Heart right ventricle (tissue), 16 donors: Measurements from ENCODE around the gene EMP2. TPM values are rescaled to one million over a fixed set of nuclear protein-coding genes. Genes with fewer than 3 reads are reported as not detected.

Source experiments
- ATAC-seq, 8 donors: fragments of 200-7000 bp; cut with Tn5 transposase; one replicate each; pipeline ENCODE4 v1.9.1; 2020; ENCODE audit warnings: mild to moderate bottlenecking in 8 of 8, moderate library complexity in 8 of 8, moderate number of reproducible peaks in 1 of 8
- DNase-seq, 2 donors: peaks; one replicate each; pipeline ENCODE4 v3.0.0-alpha.2; 2020
- H3K27ac ChIP-seq, 10 donors: fragments of 200-600 bp; sonication (generic) in 2 of 10; one replicate each; pipeline versions ENCODE4 v1.5.0 to v1.8.0; 2020 to 2022; ENCODE audit warnings: mild to moderate bottlenecking in 3 of 10
- H3K27me3 ChIP-seq, 7 donors: fragments of 200-600 bp; one replicate each; pipeline ENCODE4 v1.8.0; 2021 to 2022; ENCODE audit warnings: mild to moderate bottlenecking in 2 of 7
- H3K36me3 ChIP-seq, 9 donors: fragments of 200-600 bp; sonication (generic) in 1 of 9; one replicate each; pipeline versions ENCODE4 v1.5.0 to v1.8.0; 2020 to 2022; ENCODE audit warnings: mild to moderate bottlenecking in 2 of 9
- H3K4me1 ChIP-seq, 9 donors: fragments of 200-600 bp; sonication (generic) in 1 of 9; one replicate each; pipeline versions ENCODE4 v1.5.0 to v1.8.0; 2020 to 2022; ENCODE audit warnings: mild to moderate bottlenecking in 4 of 9
- H3K4me3 ChIP-seq, 10 donors: fragments of 200-600 bp; sonication (generic) in 2 of 10; one replicate each; pipeline versions ENCODE4 v1.5.0 to v1.8.0; 2020 to 2022; ENCODE audit warnings: mild to moderate bottlenecking in 7 of 10, moderate library complexity in 2 of 10
- H3K9me3 ChIP-seq, 11 donors: fragments of 200-600 bp in 10 of 11; sonication (generic) in 2 of 11; one replicate each; pipeline versions ENCODE4 v1.5.0 to v1.8.0; 2013 to 2022; ENCODE audit warnings: mild to moderate bottlenecking in 2 of 11, control low read depth in 1 of 11, moderate library complexity in 1 of 11
- CTCF ChIP-seq, 9 donors: fragments of 200-600 bp; sonication (generic) in 2 of 9; IDR thresholded peaks; one replicate each; pipeline versions ENCODE4 v1.5.0 to v1.8.0; 2021 to 2022; ENCODE audit warnings: antibody characterized with exemption in 9 of 9, mild to moderate bottlenecking in 5 of 9, moderate library complexity in 1 of 9
- WGBS, 2 donors: extraction: QIAGEN DNeasy Blood & Tissue Kit; methylation state at CpG; one replicate each; pipeline ENCODE4 v1.1.7; 2013; ENCODE audit warnings: inconsistent platforms in 1 of 2; 5-methylcytosine and 5-hydroxymethylcytosine counted together
- intact Hi-C, 10 donors: fragments of 100-400 bp; cut with DNase I; formaldehyde crosslinking; loops; one replicate each; pipeline versions ENCODE4 v1.11.1 to v1.14.2; 2022
- long read RNA-seq, 3 donors: library from polyadenylated mRNA; unstranded; transcript quantifications; one replicate each; pipeline ENCODE4 v2.0.0, GENCODE V29; 2020 to 2021
- polyA plus RNA-seq, 2 donors: library from polyadenylated mRNA; stranded (reverse); fragments of 200-250 nt; gene quantifications; one replicate each; pipeline ENCODE4 v1.2.3, GENCODE V29; 2013
- total RNA-seq, 10 donors: library from RNA; stranded (reverse); fragmentation: NEBNext Ultra II Directional in 3 of 10; extraction: Animal tissue kit (Norgen Biotek cat#: 25700) in 3 of 10; gene quantifications; one replicate each; pipeline versions ENCODE4 v1.2.1 to v1.2.4, GENCODE V29; 2021 to 2023
- donor health status: Arrhythmogenic right ventricular cardiomyopathy.
- donor health status: ischemic (EF 13 %, LVEDD 7.1; RV severe dilation, severe dysfunction).
- donor health status: healthy with polysubstance abuse.
- donor health status: DM: no; HTN: yes; CAD: no.
- donor health status: DM: no; HTN: no; CAD: no.
- donor health status: ischemic (EF 25% LVEDD 6.9; RV normal size, moderate dysfunction).
- donor health status: ischemic (EF 25% LVEDD 5.7; RV mildly dilated, moderate dysfunction).
- donor health status: healthy.
- donor health status: DM: yes; HTN: yes; CAD: no.
- donor health status: Ischemic cardiomyopathy.
- donor health status: ischemic (EF 35%, LVEDD 5.7; RV mildly dilated, moderate dysfunction).
- donor health status: nonischemic (EF 11% LVEDD 7.7; RV severe dilation, severe dysfunction).
- donor health status: DM: yes; HTN: yes; CAD: no.
- donor health status: PGD.
- donor health status: ischemic (EF 29% LVEDD 5.4; RV normal size, mild dysfunction).
- donor health status: nonischemic (EF 23%, LVEDD 6.1; RV moderate dilation, normal function).

The EMP2 gene
- total RNA-seq (100 to 1,000 TPM in 1 of 10 donors, 10 to 100 TPM in 9; 44.6 to 108 (median 62.0) TPM), polyA plus RNA-seq (10 to 100 TPM; 36.1 to 40.9 TPM)
- long read RNA-seq, donor 1, full-length matches to known transcripts: 50 of 72 reads
- long read RNA-seq, donor 1, partial matches to known transcripts: 7 of 72 reads
- long read RNA-seq, donor 1, other reads (novel, unspliced or antisense): 15 of 72 reads
- long read RNA-seq, donor 2, full-length matches to known transcripts: 33 of 52 reads
- long read RNA-seq, donor 2, partial matches to known transcripts: 4 of 52 reads
- long read RNA-seq, donor 2, other reads (novel, unspliced or antisense): 15 of 52 reads
- long read RNA-seq, donor 3, full-length matches to known transcripts: 16 of 31 reads
- long read RNA-seq, donor 3, partial matches to known transcripts: 3 of 31 reads
- long read RNA-seq, donor 3, other reads (novel, unspliced or antisense): 12 of 31 reads

GRCh38 chr16:10579965-10580882 is at the start of gene EMP2:
TSS of gene EMP2 (minus strand) at chr16:10580598. CDS start at chr16:10547617, 32,981 bp downstream.
- H3K9me3 ChIP-seq: no peaks in the 10 kb centered on the region
- H3K27me3 ChIP-seq: peaks cover 0 to 32% (median 0%) of the 10 kb centered on the region in 7 donors
- peak; percentile 86 to 89 for DNase-seq
- peak within 1 kb of the TSS; percentile 80 to 98 (median 88) for H3K4me3 ChIP-seq
- H3K36me3 ChIP-seq: peaks cover 0 to 4% (median 0%) of the 10 kb centered on the region in 9 donors
- H3K4me1 ChIP-seq: peaks cover 25 to 54% (median 44%) of the 10 kb centered on the region in 9 donors
- peak; percentile 87 to 92 (median 88) for ATAC-seq
- peak within 1 kb of the TSS; percentile 92 to 99 (median 97) for H3K27ac ChIP-seq
- 0% methylated on average over 88 to 89 of the region's 91 CpGs for WGBS, 2 donors
- peak; percentile 28 to 81 (median 64) for TF ChIP-seq CTCF (IDR thresholded peaks at IDR 0.05)
- intact Hi-C loops: loop anchor here in 6 of 10 donors (1.0 to 10.0 kb wide), 8 partner anchors 37 to 342 kb away; no protein-coding TSS in a partner anchor

DNA sequence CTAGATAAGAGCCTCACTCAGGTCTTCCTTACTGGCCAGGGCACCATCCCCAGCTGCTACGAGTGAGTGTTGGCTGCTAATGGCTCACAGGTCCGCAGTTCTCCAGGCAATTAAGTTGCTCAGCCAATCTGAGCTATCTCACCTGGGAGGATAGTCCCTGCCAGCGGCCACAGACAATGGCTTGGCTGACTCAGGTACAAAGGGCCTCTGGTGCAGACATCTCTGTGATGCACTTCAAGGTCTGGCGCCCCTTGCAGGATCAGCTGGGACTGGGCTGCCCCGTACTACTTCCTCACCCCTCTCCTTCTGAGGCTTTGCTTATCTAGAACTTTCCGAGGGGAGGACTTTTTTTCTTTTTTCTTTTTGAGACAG is 49.2 kb upstream of the EMP2 start:
- intact Hi-C loops: loop anchor here in 1 of 10 donors (10.0 kb wide), 1 partner anchor 105 kb away; no protein-coding TSS in a partner anchor
- no peak for ATAC-seq
- H3K4me1 ChIP-seq: peaks cover 0 to 5% (median 0%) of the 10 kb centered on the region in 9 donors
- no peaks in the 10 kb centered on the region for H3K36me3 ChIP-seq
- H3K9me3 ChIP-seq: peaks cover 0 to 3% (median 0%) of the 10 kb centered on the region in 11 donors
- H3K27ac ChIP-seq: no peak overlapping the region
- no peak for TF ChIP-seq CTCF (IDR thresholded peaks at IDR 0.05)
- DNase-seq: no peak
- H3K27me3 ChIP-seq: no peaks in the 10 kb centered on the region
- H3K4me3 ChIP-seq: no peak overlapping the region
- WGBS, 2 donors: 57 to 72% methylated on average over 6 of the region's 6 CpGs

DNA sequence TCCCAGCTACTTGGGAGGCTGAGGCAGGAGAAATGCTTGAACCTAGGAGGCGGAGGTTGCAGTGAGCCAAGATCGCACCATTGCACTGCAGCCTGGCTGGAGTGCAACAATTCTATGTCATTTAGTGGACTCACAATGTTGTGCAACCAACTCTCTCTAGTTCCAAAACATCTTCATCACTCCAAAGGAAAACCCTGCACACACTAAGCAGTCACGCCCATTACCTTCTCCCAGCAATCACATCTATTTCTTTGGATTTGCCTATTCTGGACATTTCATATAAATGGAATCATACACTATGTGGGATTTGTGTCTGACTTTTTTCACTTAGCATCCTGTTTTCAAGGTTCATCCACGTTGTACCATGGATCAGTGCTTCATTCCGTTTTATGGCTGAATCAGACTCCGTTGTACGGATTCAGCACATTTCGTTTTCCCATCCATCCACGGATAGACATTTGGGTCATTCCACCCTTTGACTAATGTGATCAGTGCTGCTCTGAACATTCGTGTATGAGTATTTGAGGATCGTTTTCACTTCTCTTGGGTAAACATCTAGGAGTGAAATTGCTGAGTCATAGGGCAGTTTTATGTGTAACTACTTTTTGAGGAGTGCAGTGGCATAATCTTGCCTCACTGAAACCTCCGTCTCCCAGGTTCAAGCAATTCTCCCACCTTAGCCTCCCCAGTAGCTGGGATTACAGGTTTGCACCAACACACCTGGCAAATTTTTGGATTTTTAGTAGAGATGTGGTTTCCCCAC is 45.4 kb upstream of the EMP2 start:
- ATAC-seq (no peak), DNase-seq (no peak)
- Histone ChIP-seq H3K4me1 (peaks cover 0 to 10% (median 3%) of the 10 kb centered on the region in 9 donors), H3K27me3 (no peaks in the 10 kb centered on the region), H3K27ac (no peak overlapping the region), H3K9me3 (no peaks in the 10 kb centered on the region), H3K4me3 (no peak overlapping the region), H3K36me3 (no peaks in the 10 kb centered on the region)
- 90 to 92% methylated on average over 12 of the region's 12 CpGs for WGBS, 2 donors
- no peak for TF ChIP-seq CTCF (IDR thresholded peaks at IDR 0.05)
- intact Hi-C loops: loop anchor here in 1 of 10 donors (10.0 kb wide), 1 partner anchor 101 kb away; no protein-coding TSS in a partner anchor
